SK-N-SH treated with all-trans-retinoic acid at 6 μM for 48 hours (cell line): ENCODE measurements around the gene CCDC194.

ENCODE experiments used
- ATAC-seq: fragments of 200-7000 bp; cut with Tn5 transposase; 3 replicates; pipeline ENCODE4 v1.9.1; 2020; ENCODE audit warnings: mild to moderate bottlenecking, moderate library complexity
- ARNTL ChIP-seq: fragments of 450-650 bp; formaldehyde crosslinking; IDR thresholded peaks from 2 replicates; pipeline ENCODE4 v1.5.0; 2020; ENCODE audit warnings: low read depth, mild to moderate bottlenecking, moderate library complexity, borderline replicate concordance
- BACH2 ChIP-seq: fragments of 250-450 bp; sonication (Bioruptor Pico); IDR thresholded peaks from 2 replicates; pipeline ENCODE4 v1.9.0; 2021; ENCODE audit warnings: mild to moderate bottlenecking, borderline replicate concordance
- CREB5 ChIP-seq: fragments of 250-450 bp; sonication (Bioruptor Pico); IDR thresholded peaks from 2 replicates; pipeline ENCODE4 v1.5.1; 2020; ENCODE audit warnings: low read depth, mild to moderate bottlenecking, moderate library complexity
- CSDC2 ChIP-seq: fragments of 250-450 bp; sonication (Bioruptor Pico); IDR thresholded peaks from 2 replicates; pipeline ENCODE4 v1.5.0; 2020; ENCODE audit warnings: mild to moderate bottlenecking, moderate library complexity
- ESRRG ChIP-seq: fragments of 250-450 bp; sonication (Bioruptor Pico); IDR thresholded peaks from 2 replicates; pipeline ENCODE4 v1.6.1; 2021; ENCODE audit warnings: mild to moderate bottlenecking
- GLIS3 ChIP-seq: fragments of 250-450 bp; sonication (Bioruptor Pico); IDR thresholded peaks from 2 replicates; pipeline ENCODE4 v1.5.0; 2020; ENCODE audit warnings: mild to moderate bottlenecking, moderate library complexity
- ISL1 ChIP-seq: fragments of 250-450 bp; sonication (Bioruptor Pico); IDR thresholded peaks from 2 replicates; pipeline ENCODE4 v2.1.2; 2022; ENCODE audit warnings: mild to moderate bottlenecking, moderate library complexity
- OSR1 ChIP-seq: fragments of 250-450 bp; sonication (Bioruptor Pico); IDR thresholded peaks from 2 replicates; pipeline ENCODE4 v1.8.0; 2022; ENCODE audit warnings: moderate library complexity, mild to moderate bottlenecking, inconsistent platforms
- PATZ1 ChIP-seq: fragments of 250-450 bp; sonication (Bioruptor Pico); IDR thresholded peaks from 2 replicates; pipeline ENCODE4 v1.8.0; 2020; ENCODE audit warnings: mild to moderate bottlenecking, moderate library complexity, borderline replicate concordance
- PPARA ChIP-seq: fragments of 250-450 bp; sonication (Bioruptor Pico); IDR thresholded peaks from 2 replicates; pipeline ENCODE4 v1.5.0; 2020; ENCODE audit warnings: mild to moderate bottlenecking, borderline replicate concordance
- RARB ChIP-seq: fragments of 250-450 bp; sonication (Bioruptor Pico); IDR thresholded peaks from 2 replicates; pipeline ENCODE4 v1.8.0; 2021; ENCODE audit warnings: mild to moderate bottlenecking, moderate library complexity
- SNAI2 ChIP-seq: fragments of 250-450 bp; sonication (Bioruptor Pico); IDR thresholded peaks from 2 replicates; pipeline ENCODE4 v1.5.0; 2020; ENCODE audit warnings: mild to moderate bottlenecking, moderate library complexity
- TCF4 ChIP-seq: fragments of 250-450 bp; sonication (Bioruptor Pico); IDR thresholded peaks from 2 replicates; pipeline ENCODE4 v1.8.0; 2021; ENCODE audit warnings: mild to moderate bottlenecking, moderate library complexity, borderline replicate concordance
- TOX ChIP-seq: fragments of 250-450 bp; sonication (Bioruptor Pico); IDR thresholded peaks from 2 replicates; pipeline ENCODE4 v1.8.0; 2021; ENCODE audit warnings: mild to moderate bottlenecking, moderate library complexity, borderline replicate concordance
- TSHZ2 ChIP-seq: fragments of 250-450 bp; sonication (Bioruptor Pico); IDR thresholded peaks from 2 replicates; pipeline ENCODE4 v1.5.0; 2020; ENCODE audit warnings: mild to moderate bottlenecking, moderate library complexity
- ZC3H10 ChIP-seq: fragments of 250-450 bp; sonication (Bioruptor Pico); IDR thresholded peaks from 2 replicates; pipeline ENCODE4 v1.5.1; 2021; ENCODE audit warnings: mild to moderate bottlenecking, moderate library complexity
- ZFP3 ChIP-seq: fragments of 250-450 bp; sonication (Bioruptor Pico); IDR thresholded peaks from 2 replicates; pipeline ENCODE4 v1.5.0; 2020; ENCODE audit warnings: mild to moderate bottlenecking, moderate library complexity
- ZNF70 ChIP-seq: fragments of 450-650 bp; formaldehyde crosslinking; IDR thresholded peaks from 2 replicates; pipeline ENCODE4 v1.5.0; 2020; ENCODE audit warnings: mild to moderate bottlenecking, moderate library complexity
- ZNF8 ChIP-seq: fragments of 450-650 bp; formaldehyde crosslinking; IDR thresholded peaks from 2 replicates; pipeline ENCODE4 v1.5.0; 2020; ENCODE audit warnings: mild to moderate bottlenecking, moderate library complexity

CCDC194 gene

GRCh38 chr19:17436874-17437267 is 42.9 kb upstream of the CCDC194 start:
- no peak for ATAC-seq
- TF ChIP-seq RARB (CRISPR knock-in tag) (no peak), PPARA (CRISPR knock-in tag) (no peak), ESRRG (no peak), ARNTL (no peak), ZFP3 (CRISPR knock-in tag) (no peak), ZNF70 (CRISPR knock-in tag) (no peak), BACH2 (CRISPR knock-in tag) (no peak), PATZ1 (CRISPR knock-in tag) (no peak), TSHZ2 (CRISPR knock-in tag) (no peak), TOX (CRISPR knock-in tag) (no peak), OSR1 (CRISPR knock-in tag) (no peak), TCF4 (CRISPR knock-in tag) (no peak), ZC3H10 (CRISPR knock-in tag) (no peak), SNAI2 (no peak)

GRCh38 chr19:17436094-17436873 is 42.3 kb upstream of the CCDC194 start:
- TF ChIP-seq OSR1 (CRISPR knock-in tag) (no peak), TSHZ2 (CRISPR knock-in tag) (no peak), PATZ1 (CRISPR knock-in tag) (no peak), ZNF70 (CRISPR knock-in tag) (no peak), ESRRG (no peak), PPARA (CRISPR knock-in tag) (no peak), CSDC2 (CRISPR knock-in tag) (no peak), ZC3H10 (CRISPR knock-in tag) (no peak), RARB (CRISPR knock-in tag) (no peak), TCF4 (CRISPR knock-in tag) (no peak), ZNF8 (no peak), ARNTL (no peak), ISL1 (no peak), CREB5 (CRISPR knock-in tag) (no peak), GLIS3 (CRISPR knock-in tag) (no peak), SNAI2 (no peak), TOX (CRISPR knock-in tag) (no peak), ZFP3 (CRISPR knock-in tag) (no peak), BACH2 (CRISPR knock-in tag) (no peak)
- no peak for ATAC-seq
